ENCODE results near the gene SSC4D. TPM values are rescaled to one million over a fixed set of nuclear protein-coding genes. Genes with fewer than 3 reads are reported as not detected.

SSC4D gene
- total RNA-seq, 1 experiment from 2014 or later, result 18.1 TPM

DNA sequence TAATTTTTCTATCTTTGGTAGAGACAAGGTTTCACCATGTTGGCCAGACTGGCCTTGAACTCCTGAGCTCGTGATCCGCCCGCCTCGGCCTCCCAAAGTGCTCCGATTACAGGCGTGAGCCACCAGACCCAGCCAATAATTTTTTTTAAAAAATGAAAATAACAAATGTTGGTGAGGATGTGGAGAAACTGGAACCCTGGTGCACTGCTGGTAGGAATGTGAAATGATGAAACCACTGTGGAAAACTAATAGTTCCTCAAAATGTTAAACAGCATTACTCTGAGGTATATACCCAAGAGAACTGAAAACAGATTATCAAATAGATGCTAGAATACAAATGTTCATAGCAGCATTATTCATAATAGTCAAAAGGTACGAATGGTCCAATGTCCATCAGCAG lies 27.7 kb downstream of the SSC4D start (continued):
- TF ChIP-seq E2F4 (CRISPR knock-in tag; IDR thresholded peaks at IDR 0.05; ENCODE audit: borderline replicate concordance, low read depth) (no peak), TP53 (CRISPR knock-in tag; IDR thresholded peaks at IDR 0.05) (no peak), NFYB (CRISPR knock-in tag; conservative IDR thresholded peaks at IDR 0.05; ENCODE audit: low read depth) (no peak), GTF2I (CRISPR knock-in tag; conservative IDR thresholded peaks at IDR 0.05) (no peak), FOXP4 (CRISPR knock-in tag; IDR thresholded peaks at IDR 0.05) (no peak), SMAD4 (CRISPR knock-in tag; IDR thresholded peaks at IDR 0.05) (no peak), SMAD3 (CRISPR knock-in tag; IDR thresholded peaks at IDR 0.05; ENCODE audit: borderline replicate concordance) (no peak), CTCF (IDR thresholded peaks at IDR 0.05) (no peak), TEAD4 (CRISPR knock-in tag; IDR thresholded peaks at IDR 0.05) (no peak), MXD4 (CRISPR knock-in tag; IDR thresholded peaks at IDR 0.05; ENCODE audit: borderline replicate concordance) (no peak)
- TF ChIP-seq, protein P1, sequence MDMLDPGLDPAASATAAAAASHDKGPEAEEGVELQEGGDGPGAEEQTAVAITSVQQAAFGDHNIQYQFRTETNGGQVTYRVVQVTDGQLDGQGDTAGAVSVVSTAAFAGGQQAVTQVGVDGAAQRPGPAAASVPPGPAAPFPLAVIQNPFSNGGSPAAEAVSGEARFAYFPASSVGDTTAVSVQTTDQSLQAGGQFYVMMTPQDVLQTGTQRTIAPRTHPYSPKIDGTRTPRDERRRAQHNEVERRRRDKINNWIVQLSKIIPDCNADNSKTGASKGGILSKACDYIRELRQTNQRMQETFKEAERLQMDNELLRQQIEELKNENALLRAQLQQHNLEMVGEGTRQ (CRISPR knock-in tag; IDR thresholded peaks at IDR 0.05), result no peak

DNA sequence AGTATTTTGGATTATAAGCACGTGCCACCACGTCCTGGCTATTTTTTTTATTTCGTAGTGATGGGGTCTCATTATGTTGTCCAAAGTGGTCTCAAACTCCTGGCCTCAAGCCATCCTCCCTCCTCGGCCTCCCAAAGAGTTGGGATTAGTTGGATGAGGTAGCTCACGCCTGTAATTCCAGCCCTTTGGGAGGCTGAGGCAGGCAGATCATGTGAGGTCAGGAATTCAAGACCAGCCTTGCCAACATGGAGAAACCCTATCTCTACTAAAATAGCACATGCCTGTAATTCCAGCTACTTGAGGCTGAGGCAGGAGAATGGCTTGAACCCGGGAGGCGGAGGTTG lies 28.9 kb downstream of the SSC4D start:
- Mint-ChIP-seq H3K4me3 (peak overlapping the region; percentile 69), H3K27me3 (ENCODE audit: low read depth) (no peaks in the 10 kb centered on the region; the same call in 1 of the 2 replicates), H3K4me1 (peaks cover 4% of the 10 kb centered on the region; the same call in 1 of the 2 replicates), H3K27ac (peak overlapping the region; percentile 80; the same call in 1 of the 2 replicates), H3K36me3 (no peaks in the 10 kb centered on the region), H3K9me3 (no peaks in the 10 kb centered on the region)
- no peak for ATAC-seq
- CTCF ChIA-PET, result no interaction called here
- DNase-seq (ENCODE audit: low spot score), result no peak
- POLR2A ChIA-PET, result no interaction called here
- TF ChIP-seq, protein P2, sequence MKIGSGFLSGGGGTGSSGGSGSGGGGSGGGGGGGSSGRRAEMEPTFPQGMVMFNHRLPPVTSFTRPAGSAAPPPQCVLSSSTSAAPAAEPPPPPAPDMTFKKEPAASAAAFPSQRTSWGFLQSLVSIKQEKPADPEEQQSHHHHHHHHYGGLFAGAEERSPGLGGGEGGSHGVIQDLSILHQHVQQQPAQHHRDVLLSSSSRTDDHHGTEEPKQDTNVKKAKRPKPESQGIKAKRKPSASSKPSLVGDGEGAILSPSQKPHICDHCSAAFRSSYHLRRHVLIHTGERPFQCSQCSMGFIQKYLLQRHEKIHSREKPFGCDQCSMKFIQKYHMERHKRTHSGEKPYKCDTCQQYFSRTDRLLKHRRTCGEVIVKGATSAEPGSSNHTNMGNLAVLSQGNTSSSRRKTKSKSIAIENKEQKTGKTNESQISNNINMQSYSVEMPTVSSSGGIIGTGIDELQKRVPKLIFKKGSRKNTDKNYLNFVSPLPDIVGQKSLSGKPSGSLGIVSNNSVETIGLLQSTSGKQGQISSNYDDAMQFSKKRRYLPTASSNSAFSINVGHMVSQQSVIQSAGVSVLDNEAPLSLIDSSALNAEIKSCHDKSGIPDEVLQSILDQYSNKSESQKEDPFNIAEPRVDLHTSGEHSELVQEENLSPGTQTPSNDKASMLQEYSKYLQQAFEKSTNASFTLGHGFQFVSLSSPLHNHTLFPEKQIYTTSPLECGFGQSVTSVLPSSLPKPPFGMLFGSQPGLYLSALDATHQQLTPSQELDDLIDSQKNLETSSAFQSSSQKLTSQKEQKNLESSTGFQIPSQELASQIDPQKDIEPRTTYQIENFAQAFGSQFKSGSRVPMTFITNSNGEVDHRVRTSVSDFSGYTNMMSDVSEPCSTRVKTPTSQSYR (CRISPR knock-in tag; IDR thresholded peaks at IDR 0.05), result no peak
- TF ChIP-seq NR1H2 (CRISPR knock-in tag; IDR thresholded peaks at IDR 0.05) (no peak), IRF2 (CRISPR knock-in tag; IDR thresholded peaks at IDR 0.05; ENCODE audit: borderline replicate concordance, low read depth) (no peak), NFATC4 (CRISPR knock-in tag; IDR thresholded peaks at IDR 0.05) (no peak), SMAD4 (CRISPR knock-in tag; IDR thresholded peaks at IDR 0.05) (no peak), CBFB (CRISPR knock-in tag; IDR thresholded peaks at IDR 0.05; ENCODE audit: low read depth) (no peak), ZNF317 (CRISPR knock-in tag; IDR thresholded peaks at IDR 0.05; ENCODE audit: borderline replicate concordance, low read depth) (no peak), ZNF121 (CRISPR knock-in tag; IDR thresholded peaks at IDR 0.05) (no peak), ATF1 (CRISPR knock-in tag; IDR thresholded peaks at IDR 0.05) (no peak), ZNF138 (CRISPR knock-in tag; conservative IDR thresholded peaks at IDR 0.05) (no peak), TP53 (CRISPR knock-in tag; IDR thresholded peaks at IDR 0.05) (no peak), SP1 (CRISPR knock-in tag; conservative IDR thresholded peaks at IDR 0.05) (no peak), ESRRA (CRISPR knock-in tag; IDR thresholded peaks at IDR 0.05; ENCODE audit: borderline replicate concordance) (no peak)
- TF ChIP-seq, protein P3, sequence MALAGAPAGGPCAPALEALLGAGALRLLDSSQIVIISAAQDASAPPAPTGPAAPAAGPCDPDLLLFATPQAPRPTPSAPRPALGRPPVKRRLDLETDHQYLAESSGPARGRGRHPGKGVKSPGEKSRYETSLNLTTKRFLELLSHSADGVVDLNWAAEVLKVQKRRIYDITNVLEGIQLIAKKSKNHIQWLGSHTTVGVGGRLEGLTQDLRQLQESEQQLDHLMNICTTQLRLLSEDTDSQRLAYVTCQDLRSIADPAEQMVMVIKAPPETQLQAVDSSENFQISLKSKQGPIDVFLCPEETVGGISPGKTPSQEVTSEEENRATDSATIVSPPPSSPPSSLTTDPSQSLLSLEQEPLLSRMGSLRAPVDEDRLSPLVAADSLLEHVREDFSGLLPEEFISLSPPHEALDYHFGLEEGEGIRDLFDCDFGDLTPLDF (CRISPR knock-in tag; IDR thresholded peaks at IDR 0.05), result no peak
- TF ChIP-seq, protein P4, sequence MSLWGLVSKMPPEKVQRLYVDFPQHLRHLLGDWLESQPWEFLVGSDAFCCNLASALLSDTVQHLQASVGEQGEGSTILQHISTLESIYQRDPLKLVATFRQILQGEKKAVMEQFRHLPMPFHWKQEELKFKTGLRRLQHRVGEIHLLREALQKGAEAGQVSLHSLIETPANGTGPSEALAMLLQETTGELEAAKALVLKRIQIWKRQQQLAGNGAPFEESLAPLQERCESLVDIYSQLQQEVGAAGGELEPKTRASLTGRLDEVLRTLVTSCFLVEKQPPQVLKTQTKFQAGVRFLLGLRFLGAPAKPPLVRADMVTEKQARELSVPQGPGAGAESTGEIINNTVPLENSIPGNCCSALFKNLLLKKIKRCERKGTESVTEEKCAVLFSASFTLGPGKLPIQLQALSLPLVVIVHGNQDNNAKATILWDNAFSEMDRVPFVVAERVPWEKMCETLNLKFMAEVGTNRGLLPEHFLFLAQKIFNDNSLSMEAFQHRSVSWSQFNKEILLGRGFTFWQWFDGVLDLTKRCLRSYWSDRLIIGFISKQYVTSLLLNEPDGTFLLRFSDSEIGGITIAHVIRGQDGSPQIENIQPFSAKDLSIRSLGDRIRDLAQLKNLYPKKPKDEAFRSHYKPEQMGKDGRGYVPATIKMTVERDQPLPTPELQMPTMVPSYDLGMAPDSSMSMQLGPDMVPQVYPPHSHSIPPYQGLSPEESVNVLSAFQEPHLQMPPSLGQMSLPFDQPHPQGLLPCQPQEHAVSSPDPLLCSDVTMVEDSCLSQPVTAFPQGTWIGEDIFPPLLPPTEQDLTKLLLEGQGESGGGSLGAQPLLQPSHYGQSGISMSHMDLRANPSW (CRISPR knock-in tag; conservative IDR thresholded peaks at IDR 0.05; ENCODE audit: low read depth), result no peak
- TF ChIP-seq, protein P5, sequence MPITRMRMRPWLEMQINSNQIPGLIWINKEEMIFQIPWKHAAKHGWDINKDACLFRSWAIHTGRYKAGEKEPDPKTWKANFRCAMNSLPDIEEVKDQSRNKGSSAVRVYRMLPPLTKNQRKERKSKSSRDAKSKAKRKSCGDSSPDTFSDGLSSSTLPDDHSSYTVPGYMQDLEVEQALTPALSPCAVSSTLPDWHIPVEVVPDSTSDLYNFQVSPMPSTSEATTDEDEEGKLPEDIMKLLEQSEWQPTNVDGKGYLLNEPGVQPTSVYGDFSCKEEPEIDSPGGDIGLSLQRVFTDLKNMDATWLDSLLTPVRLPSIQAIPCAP (CRISPR knock-in tag; IDR thresholded peaks at IDR 0.05), result no peak

Measured in WTC11 (cell line).